ENCODE results near the gene MTNR1B.

Gene MTNR1B

DNA sequence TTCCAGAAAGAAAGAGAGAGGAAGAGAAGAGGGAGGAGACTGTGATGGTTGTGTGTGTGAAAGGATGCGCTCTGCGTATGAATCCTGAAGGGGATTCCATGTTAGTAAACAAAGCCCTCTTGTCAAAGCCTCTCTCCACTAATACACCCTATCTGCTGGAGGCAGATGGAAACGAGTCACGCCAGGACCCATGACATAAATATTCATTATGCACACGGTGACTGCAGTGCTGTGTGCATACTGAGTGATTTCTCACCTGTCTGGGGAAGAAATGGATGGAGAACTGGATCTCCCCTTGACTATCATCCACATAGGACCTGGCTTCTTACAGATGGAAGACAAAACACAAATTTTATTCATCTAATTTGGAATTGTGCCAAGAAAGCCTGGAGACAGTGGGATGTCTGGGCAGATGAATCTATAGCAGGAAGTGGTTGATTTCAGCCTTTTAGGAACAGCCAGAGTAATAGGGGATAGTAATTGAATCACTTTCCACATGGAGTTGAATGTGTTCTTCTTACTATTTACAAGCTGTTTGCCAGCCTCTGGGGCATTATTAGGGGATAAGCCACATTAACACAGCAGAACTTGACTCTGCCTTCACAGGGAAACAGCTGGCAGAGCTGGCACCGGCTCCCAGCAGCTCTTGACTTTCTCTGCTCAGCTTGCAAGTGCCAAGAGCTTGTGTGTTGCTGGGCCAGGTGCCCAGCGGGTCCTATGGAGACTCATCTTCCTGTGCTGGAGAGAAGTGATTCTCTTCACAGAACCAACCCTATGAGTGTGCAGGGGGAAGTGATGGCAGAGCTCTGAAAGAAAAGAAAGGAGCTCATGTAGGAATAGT lies 9.0 kb downstream of the MTNR1B start:
- DNase-seq (ENCODE audit: low read depth in 2 of 2) = no peak

DNA sequence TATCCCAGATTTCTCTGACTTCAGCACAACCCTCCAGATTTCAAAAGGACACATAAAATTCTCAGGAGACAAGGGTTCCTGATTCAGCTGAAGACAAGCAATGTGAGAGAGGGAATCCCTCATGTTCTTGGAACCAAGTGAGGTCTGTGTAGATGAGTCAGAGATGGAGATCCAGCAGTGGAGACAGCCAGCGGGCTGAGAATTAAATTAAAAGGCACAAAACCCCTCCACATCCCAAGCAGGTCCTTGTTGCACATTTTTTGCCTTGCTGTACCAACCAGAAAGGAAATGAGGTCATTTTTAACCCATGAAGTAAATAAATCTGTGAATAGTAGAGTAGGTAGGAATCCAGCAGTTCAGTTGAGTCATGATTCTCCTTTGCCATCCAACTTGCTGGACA lies 9.7 kb downstream of the MTNR1B start:
- DNase-seq (ENCODE audit: low read depth in 2 of 2) = no peak

DNA sequence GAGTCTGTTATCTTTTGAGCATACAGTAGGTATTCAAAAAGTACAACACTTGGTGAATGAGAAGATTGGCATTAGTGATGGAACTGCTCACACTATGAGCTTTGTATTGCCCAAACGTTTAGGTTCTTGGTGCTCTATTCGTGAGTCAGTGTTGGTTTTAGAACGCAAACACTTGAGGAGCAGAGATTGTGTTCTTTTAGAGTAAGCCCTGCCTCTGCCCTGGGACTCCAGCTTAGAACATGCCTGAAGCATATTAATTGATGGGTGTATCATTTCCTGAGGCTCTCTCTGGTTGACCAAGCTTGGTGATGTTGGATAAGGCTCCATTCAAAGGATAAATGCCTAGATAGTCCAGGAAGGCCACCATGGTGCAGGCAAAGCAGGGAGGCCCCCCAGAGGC lies 10.9 kb downstream of the MTNR1B start:
- DNase-seq (ENCODE audit: low read depth in 2 of 2) = no peak

DNA sequence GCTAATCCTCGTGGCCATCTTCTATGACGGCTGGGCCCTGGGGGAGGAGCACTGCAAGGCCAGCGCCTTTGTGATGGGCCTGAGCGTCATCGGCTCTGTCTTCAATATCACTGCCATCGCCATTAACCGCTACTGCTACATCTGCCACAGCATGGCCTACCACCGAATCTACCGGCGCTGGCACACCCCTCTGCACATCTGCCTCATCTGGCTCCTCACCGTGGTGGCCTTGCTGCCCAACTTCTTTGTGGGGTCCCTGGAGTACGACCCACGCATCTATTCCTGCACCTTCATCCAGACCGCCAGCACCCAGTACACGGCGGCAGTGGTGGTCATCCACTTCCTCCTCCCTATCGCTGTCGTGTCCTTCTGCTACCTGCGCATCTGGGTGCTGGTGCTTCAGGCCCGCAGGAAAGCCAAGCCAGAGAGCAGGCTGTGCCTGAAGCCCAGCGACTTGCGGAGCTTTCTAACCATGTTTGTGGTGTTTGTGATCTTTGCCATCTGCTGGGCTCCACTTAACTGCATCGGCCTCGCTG lies 12.1 kb downstream of the MTNR1B start:
- DNase-seq (ENCODE audit: low read depth in 2 of 2) = no peak

DNA sequence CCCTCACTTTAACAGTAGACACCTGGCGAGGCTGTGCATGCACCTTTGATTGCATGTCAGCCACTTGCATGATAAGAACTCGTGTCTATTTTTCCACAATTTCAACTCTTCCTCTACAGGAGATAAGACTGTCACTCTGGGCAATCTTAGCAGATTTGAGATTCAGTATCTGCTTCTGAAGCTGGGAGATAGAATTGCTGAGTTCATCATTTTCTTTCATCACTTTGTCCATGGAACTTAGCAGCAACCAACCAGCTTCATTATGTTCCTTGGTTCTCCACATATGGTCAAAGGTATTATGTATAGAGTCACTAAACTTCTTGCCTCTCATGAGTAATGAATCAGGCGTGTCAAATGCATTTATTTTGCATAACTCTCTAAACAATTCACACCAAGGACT lies 17.1 kb downstream of the MTNR1B start:
- DNase-seq (ENCODE audit: low read depth in 2 of 2) = no peak

DNA sequence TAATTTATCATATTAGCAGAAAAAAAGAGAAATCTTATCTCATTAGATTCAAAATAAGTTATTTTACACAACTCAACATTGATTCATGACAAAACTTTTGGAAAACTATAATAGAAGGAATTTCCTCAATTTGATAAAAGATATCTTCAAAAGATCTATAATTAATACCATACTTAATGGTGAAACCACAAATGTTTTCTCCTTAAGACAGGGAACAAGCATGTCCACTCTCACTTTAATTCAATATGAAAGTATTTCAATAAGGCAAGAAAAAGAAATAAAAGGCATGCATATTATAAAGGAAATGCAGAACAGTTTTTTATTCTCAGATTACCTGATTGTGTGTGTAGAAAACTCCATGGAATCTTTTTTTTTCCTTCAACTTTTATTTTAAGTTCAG lies 23.6 kb downstream of the MTNR1B start:
- no peak for DNase-seq (ENCODE audit: low read depth in 2 of 2)

DNA sequence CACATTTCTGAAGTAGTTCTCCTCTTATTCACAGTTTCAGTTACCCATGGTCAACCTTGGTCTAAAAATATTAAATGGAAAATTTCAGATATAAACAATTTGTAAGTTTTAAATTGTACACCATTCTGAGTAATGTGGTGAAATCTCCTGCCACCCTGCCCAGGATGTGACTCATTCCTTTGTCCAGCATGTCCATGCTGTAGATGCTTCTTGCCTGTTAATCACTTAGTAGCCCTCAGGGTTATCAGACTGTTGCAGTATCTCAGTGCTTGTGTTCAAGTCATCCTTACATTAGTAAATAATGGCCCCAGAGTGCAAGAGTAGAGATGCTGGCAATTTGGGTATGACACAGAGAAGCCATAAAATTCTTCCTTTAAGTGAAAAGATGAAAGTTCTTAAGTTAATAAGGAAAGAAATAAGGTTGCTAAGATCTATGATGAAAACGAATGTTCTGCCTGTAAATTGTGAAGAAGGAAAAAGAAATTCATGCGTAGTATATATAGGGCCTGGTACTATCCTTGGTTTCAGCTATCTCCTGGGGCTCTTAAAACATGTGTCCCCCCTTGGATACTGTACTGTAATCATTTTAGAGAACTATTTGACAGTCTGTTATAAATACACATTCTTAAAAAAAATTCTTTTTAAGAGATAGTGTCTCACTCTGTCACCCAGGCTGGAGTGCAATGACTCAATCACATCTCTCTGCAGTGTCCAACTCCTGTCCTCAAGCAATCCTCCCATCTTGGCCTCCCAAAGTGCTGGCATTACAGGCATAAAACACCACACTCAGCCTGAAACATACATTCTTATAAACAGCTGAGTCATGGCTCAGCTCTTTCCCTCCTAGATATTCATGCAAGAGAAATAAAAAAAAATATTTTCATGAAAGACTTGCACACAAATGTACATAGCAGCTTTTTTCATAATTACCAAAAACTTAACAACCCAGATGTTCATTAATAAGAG lies 31.3 kb downstream of the MTNR1B start:
- DNase-seq (ENCODE audit: low read depth in 2 of 2) = no peak

DNA sequence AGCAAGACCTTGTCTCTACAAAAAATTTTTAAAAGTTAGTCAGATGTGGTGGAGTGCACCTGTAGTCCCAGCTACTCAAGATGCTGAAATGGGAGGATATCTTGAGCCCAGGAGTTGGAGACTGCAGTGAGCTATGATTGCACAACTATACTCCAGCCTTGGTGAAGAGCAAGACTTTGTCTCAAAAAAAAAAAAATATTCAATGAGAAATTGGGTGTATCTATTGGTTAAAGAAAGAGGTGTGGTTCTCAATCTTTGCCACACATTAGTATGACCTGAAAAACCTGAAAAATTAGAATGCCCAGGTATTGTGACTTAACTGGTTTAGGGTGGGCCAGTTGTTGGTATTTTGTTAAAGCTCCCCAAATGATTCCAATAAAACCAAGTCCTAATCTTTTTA lies 32.4 kb downstream of the MTNR1B start:
- no peak for DNase-seq (ENCODE audit: low read depth in 2 of 2)

DNA sequence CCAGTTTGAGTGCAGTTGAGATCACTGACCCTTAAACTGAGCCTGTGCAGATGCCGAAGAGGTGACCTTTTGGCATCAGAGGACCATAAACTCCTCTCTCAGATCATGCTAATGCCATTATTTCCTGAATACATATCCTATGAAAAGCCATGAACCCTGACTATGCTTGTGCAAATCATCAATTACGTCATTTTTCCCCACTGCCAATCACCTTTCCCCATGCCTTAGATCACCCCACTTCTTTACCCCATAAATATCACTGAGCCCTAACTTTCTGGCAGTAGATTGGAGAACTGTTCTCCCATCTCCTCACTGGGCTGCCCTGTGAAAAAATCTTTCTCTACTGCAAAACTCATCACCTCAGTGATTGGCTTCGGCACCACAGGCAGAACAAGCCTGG lies 32.9 kb downstream of the MTNR1B start:
- no peak for DNase-seq (ENCODE audit: low read depth in 2 of 2)

DNA sequence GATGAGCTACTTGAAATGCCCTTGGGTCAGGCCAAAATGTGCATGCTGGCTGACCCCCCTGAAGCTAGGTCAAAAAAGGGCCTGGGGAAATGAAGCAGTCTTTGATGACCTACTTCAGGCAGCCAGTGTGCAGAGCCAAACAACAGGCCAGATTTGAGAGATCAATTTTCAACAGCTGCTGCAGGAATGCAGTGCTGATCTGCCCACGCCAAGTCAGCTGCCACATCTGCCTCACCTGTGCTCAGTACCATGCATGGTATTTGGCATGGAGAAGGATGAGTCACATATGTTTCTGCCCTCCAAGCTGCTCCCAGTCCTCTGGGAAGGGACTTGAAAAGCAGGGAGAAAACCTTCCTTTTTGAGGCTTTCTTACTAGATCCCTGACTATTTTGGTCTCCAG lies 35.8 kb downstream of the MTNR1B start:
- no peak for DNase-seq (ENCODE audit: low read depth in 2 of 2)

DNA sequence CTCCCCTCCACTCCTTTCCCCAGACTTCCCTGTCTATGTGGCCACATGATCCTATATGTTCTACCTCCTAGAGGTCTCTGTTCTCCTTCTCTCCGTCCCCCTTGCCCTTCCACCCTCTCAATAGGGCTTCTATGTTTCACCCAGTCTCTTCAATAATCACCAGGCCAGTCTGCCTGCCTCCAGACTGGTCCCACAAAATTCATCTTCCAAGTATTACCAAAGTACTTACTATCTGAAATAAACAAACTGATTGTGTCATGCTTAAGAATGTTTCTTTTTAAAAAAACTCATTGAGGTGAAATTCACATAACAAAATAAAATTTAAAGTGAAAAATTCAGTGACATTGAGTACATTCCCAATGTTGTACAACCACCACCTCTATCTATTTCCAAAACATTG lies 44.2 kb downstream of the MTNR1B start:
- DNase-seq (ENCODE audit: low read depth in 2 of 2) = no peak

DNA sequence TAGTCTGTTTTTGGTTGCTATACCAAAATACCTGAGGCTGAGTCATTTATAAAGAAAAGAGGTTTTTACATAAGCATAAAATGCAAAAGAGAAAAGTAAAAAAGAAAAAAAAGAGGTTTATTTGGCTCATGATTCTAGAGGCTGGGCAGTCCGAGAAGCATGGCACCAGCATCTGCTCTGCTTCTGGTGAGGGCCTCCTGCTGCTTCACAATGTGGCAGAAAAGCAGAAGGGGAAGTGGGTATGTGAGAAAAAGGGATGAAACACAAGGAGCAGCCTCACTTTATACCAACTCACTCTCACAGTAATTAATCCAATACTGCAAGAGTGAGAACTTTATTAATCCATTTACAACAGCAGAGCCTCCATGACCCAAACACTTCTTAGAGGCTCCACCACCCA lies 47.1 kb downstream of the MTNR1B start:
- no peak for DNase-seq (ENCODE audit: low read depth in 2 of 2)

DNA sequence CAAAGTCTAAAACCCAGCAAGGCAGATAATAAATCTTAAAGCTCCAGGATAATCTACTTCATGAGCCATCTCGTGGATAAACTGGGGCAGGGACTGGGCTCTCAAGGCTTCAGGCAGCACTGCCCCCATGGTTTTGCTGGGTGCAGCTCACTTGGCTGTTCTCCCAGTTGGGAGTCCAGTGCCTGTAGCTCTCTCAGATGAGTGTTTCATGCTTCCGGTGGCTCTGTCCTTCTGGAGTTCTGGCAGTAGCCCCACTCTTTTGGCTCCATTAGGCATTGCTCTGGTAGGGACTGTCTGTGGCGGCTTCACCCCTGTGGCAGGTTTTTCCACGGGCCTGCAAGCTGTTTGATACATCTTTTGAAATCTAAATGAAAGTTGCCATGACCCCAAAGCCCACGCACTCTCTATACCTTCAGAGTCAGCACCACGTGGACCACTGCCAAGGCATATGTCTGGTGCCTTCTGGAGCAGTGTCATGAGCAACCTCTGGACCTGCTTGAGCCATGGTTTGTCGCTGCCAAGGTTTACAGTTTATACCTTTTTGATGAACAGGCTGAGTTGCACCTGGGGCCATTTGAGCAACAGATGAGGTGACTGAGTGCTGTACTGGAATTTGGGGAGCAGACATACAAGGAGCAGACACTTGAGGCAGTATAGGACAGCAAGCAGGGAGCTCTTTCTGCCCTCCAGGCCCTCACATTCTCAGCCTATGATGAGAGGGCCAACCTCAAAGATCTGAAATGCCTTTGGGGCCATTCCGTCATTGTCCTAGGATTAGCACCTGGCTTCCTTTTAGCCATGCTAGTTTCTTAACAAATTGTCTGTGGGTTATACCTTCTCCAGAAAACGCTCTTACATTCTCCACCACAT lies 48.6 kb downstream of the MTNR1B start:
- DNase-seq (ENCODE audit: low read depth in 2 of 2) = no peak

DNA sequence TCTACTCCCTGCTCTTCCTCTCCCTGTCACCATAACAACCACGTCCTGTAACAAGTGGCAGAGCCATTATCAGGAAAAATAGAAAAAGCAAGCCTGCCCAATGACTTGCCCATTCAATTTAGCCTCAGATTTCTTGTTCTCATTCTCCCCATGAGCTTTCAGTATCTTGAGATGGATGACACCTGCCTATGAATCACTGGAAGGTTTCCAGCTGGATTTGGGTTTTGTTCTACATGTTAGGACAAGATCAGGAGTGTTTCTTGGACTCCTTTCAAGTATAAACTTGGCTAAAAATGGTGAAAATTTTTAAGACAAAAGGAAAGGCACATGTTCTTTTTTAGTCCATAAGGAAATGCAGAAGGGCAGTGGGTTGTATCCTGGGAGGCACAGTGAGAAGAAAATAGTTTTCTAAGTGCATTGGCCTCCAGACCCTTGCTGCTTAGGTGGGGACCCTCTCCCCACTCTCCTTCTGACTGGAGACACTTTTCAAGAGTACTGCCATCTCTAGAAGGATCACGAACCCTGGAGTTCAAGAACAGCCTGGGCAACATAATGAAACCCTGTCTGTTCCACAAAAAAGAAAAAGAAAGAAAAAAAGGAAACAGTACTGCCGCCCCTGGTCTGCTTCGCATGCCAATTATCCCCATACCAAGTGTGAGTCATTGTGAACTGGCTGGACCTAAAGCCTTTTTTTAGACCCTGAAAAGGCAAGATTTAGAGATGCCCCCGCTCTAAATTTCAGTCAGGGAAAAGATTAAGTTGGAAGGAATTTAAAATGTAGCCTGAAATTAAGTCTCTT lies 51.0 kb downstream of the MTNR1B start:
- no peak for DNase-seq (ENCODE audit: low read depth in 2 of 2)

DNA sequence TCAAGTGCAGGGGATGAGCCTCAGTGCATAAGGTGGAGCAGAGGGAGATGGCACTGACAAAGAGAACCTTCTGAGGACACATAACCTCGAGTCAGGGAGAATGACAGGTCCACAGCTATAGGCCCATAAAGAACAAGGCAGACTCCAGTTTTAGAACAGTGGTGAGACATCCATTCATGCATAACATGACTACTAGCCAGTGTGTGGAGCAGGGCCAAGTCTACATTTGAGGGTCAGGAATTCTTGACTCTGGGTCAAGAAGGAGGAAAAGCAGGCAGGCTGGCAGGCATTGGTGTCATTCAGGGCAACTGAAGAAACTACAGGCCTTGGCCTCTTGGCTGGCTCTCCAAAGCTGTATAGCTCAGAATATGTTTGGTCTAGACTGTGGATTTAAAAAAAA lies 54.9 kb downstream of the MTNR1B start:
- no peak for DNase-seq (ENCODE audit: low read depth in 2 of 2)

DNA sequence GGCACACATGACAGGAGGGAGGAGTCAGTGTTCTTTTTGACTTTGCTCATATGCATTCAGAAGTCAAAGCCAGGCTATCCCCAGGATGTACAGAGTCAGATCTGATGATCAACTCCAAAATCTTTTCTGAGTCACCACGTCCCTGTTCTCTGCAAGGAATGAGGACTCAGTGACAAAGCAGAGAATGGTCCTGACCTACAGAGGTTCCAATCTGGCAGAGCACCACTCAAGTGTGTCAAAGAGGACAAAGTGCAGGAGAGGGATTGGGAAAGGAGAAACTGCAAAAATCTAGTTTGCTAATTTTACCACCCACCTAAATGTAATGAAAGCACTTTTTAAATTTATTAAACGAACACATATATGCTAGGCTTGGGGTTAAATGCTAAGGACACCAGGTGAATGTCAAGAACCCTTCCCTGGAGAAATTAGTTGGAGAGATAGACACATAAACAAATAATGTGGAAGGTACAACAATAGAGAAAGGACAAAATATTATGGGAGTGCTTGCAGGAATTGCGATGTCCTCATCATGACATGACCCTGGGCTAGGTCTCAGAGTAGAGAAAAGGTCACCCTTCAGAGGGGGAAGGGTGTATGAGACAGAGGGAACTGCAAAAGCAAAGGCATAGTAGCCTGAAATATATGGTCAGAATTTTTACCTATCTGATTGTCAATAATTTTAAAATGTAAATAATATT lies 56.3 kb downstream of the MTNR1B start:
- DNase-seq (ENCODE audit: low read depth in 2 of 2) = no peak

DNA sequence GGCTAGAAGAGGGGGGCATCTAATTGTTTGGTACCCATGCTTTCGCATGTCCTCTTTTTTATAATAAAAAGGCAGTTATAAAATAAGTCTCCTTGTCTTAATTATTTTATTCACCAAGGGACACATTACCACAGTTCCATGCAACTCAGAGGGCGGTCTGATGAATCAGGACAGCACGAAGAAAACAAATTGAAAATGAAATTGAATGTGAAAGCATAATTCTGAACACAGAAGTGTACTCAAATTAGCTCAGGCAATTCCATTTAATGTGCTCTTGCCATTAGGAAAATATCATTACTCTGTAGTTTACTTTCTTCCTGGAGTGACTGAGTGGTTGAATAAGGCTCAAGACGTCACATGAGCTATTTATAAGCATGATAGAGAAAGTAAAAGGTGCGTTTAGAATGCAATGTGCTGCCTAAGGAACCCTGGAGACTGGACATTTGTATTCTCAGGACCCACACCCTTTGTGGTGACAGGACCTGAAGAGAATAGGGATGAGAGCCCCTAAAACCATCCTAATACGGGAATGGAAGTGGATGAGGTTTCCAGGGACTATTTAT lies 59.6 kb downstream of the MTNR1B start:
- DNase-seq (ENCODE audit: low read depth in 2 of 2) = no peak

DNA sequence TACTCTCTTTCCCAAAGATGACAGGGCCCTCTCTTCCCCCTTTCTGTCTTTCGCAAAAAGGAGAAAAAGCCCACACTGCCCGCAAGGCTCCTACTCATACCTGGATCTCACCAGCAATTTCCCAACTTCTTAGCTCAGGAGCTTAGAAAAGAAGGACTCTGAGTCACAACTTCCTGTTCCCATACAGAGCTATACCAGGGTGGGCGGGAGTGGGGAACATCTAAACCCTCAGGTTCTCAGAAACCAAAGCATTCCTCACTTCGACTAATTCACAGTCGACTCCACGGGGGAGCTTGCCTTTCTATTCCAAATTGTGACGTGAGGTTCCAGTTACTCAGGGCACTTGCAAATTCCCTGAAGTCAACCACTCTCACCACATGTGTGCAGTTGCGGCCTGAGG lies 61.9 kb downstream of the MTNR1B start:
- DNase-seq (ENCODE audit: low read depth in 2 of 2) = no peak
